GM21723 (cell line): ENCODE measurements around the gene PPME1.

Experiments used
- ATAC-seq: cut with Tn5 transposase; IDR thresholded peaks from one replicate; pipeline ENCODE4 v1.9.1; 2021; ENCODE audit warnings: mild to moderate bottlenecking, moderate library complexity; ENCODE audit not compliant: unreplicated experiment

PPME1 gene

GRCh38 chr11:74278103-74278502, 107.0 kb downstream of the PPME1 start:
- ATAC-seq, result no peak

GRCh38 chr11:74278721-74279161, 107.7 kb downstream of the PPME1 start:
- ATAC-seq, result no peak

- no peak for ATAC-seq
Measured at GRCh38 chr11:74279256-74279655, 108.2 kb downstream of the PPME1 start.

GRCh38 chr11:74280494-74280893, 109.4 kb downstream of the PPME1 start:
- no peak for ATAC-seq

GRCh38 chr11:74282421-74282820, 111.3 kb downstream of the PPME1 start:
- ATAC-seq, result no peak

GRCh38 chr11:74282914-74283371, 111.9 kb downstream of the PPME1 start:
- no peak for ATAC-seq

- ATAC-seq, result no peak
Measured at GRCh38 chr11:74283580-74284180, 112.6 kb downstream of the PPME1 start.

- ATAC-seq, result no peak
Measured at GRCh38 chr11:74284466-74284865, 113.4 kb downstream of the PPME1 start.

- ATAC-seq, result no peak
Measured at GRCh38 chr11:74288161-74288560, 117.1 kb downstream of the PPME1 start.

- no peak for ATAC-seq
Measured at GRCh38 chr11:74288911-74289310, 117.8 kb downstream of the PPME1 start.

- ATAC-seq, result no peak
Measured at GRCh38 chr11:74297484-74297883, 126.4 kb downstream of the PPME1 start.

GRCh38 chr11:74299015-74299414, 127.9 kb downstream of the PPME1 start:
- ATAC-seq, result no peak
